Right lobe of liver (tissue), 4 donors: ENCODE measurements around the gene FILIP1L.

Experiments used
- POLR2A ChIP-seq: fragments of 450-650 bp; IDR thresholded peaks from one replicate; pipeline ENCODE4 v1.6.1; 2017; ENCODE audit warnings: antibody characterized with exemption, mild to moderate bottlenecking
- TF ChIP-seq, protein P1 (sequence below), 4 donors: fragments of 200-600 bp in 3 of 4; fragments of 450-650 bp in 1 of 4; IDR thresholded peaks; one replicate each; pipeline versions ENCODE4 v1.5.1 to v1.8.0; 2016 to 2022; ENCODE audit warnings: antibody characterized with exemption in 4 of 4, mild to moderate bottlenecking in 2 of 4
- donor health status: DM: no; HTN: no; CAD: no.
- donor health status: DM: no; HTN: no; CAD: no.
- donor health status: DM: no; HTN: yes; CAD: no.

DNA sequence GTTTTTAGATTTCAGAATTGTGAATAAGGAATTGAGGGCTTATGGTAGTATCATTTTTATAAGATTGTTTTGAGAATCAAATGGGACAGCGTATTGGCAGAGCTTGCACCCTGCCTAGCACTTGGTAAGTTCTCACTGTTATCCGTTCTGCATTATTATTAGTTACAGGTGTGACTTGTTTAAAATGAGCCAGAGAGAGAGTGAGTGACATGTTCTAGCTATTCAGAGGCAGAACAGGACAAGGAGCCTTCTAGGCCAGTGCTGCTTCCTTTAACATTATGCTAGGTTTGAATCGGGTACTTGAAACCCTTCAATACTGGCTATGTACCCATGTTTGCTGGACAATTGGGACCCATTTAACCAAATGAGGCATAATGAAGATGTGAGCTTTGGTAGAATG, 133.7 kb downstream of the FILIP1L start:
- TF ChIP-seq, protein P1, sequence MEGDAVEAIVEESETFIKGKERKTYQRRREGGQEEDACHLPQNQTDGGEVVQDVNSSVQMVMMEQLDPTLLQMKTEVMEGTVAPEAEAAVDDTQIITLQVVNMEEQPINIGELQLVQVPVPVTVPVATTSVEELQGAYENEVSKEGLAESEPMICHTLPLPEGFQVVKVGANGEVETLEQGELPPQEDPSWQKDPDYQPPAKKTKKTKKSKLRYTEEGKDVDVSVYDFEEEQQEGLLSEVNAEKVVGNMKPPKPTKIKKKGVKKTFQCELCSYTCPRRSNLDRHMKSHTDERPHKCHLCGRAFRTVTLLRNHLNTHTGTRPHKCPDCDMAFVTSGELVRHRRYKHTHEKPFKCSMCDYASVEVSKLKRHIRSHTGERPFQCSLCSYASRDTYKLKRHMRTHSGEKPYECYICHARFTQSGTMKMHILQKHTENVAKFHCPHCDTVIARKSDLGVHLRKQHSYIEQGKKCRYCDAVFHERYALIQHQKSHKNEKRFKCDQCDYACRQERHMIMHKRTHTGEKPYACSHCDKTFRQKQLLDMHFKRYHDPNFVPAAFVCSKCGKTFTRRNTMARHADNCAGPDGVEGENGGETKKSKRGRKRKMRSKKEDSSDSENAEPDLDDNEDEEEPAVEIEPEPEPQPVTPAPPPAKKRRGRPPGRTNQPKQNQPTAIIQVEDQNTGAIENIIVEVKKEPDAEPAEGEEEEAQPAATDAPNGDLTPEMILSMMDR (IDR thresholded peaks at IDR 0.05), result no peak
- no peak for TF ChIP-seq POLR2A
